ENCODE measurements around the gene TP63.

TP63 gene

GRCh38 chr3:189780546-189781270 is 149.5 kb downstream of the TP63 start:
- no peak for DNase-seq (ENCODE audit: low read depth)

- no peak for DNase-seq (ENCODE audit: low read depth)
These were observed 150.2 kb downstream of the TP63 start for GRCh38 chr3:189781415-189781814.

GRCh38 chr3:189786479-189787064 is 155.4 kb downstream of the TP63 start:
- DNase-seq (ENCODE audit: low read depth) = no peak

- DNase-seq (ENCODE audit: low read depth) = no peak
These were observed 156.0 kb downstream of the TP63 start for GRCh38 chr3:189787191-189787590.

GRCh38 chr3:189787632-189788031 is 156.4 kb downstream of the TP63 start:
- DNase-seq (ENCODE audit: low read depth) = no peak

GRCh38 chr3:189789432-189789831 is 158.2 kb downstream of the TP63 start:
- DNase-seq (ENCODE audit: low read depth) = no peak

- DNase-seq (ENCODE audit: low read depth) = no peak
These were observed 159.5 kb downstream of the TP63 start for GRCh38 chr3:189790658-189791057.

GRCh38 chr3:189792046-189792929 is 161.1 kb downstream of the TP63 start:
- DNase-seq (ENCODE audit: low read depth) = no peak

- DNase-seq (ENCODE audit: low read depth) = no peak
These were observed 163.3 kb downstream of the TP63 start for GRCh38 chr3:189794518-189794917.

DNA sequence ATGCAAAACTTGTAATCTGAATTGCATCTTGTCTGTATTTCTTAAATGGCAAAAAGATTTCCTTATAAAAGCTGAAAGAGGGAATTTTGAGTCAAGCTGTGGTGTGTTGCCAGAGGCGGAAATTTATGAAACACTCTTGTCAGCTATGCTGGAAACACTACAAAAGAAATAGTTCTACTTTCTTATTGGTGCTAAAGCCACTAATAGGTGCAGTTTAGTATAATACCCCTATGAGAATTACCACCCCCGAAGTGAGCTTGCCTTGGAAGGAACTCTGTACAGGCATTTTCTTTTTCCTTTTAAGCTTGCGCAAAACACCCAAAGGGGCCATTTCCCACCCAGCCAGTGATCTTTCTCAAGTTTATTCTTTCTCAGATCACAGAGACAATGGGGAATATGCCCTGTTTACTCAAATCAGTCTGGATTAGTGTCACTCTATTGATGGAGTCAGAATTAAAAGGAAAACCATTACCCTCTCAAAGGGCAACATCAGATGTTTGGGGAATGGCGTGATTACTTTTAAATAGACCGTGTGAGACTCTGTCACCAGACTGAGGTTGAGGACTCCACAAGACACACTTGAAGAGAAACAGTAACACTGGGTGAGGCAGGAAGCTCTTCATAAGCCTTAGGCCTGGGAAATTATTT is 166.0 kb downstream of the TP63 start:
- DNase-seq (ENCODE audit: low read depth) = no peak

- DNase-seq (ENCODE audit: low read depth) = no peak
These were observed 168.2 kb downstream of the TP63 start for GRCh38 chr3:189799366-189799765.

- no peak for DNase-seq (ENCODE audit: low read depth)
These were observed 169.2 kb downstream of the TP63 start for GRCh38 chr3:189800436-189800835.

DNA sequence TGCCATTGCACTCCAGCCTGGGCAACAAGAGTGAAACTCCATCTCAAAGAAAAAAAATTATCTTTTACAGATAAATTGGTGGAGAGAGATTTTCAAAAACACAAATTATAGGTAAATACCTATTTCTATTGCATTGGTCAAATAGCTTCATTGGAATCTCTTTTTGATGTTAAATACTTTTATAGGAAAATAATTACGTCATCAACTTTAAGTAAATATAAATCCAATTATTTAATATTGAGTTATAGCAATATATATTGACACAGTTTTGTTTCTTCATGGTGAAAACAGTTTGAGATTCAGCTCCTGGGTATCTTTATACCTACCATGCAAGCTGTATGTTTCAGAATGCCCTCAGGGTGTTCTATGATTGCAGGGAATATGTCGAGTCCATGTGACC is 172.1 kb downstream of the TP63 start:
- no peak for DNase-seq (ENCODE audit: low read depth)

DNA sequence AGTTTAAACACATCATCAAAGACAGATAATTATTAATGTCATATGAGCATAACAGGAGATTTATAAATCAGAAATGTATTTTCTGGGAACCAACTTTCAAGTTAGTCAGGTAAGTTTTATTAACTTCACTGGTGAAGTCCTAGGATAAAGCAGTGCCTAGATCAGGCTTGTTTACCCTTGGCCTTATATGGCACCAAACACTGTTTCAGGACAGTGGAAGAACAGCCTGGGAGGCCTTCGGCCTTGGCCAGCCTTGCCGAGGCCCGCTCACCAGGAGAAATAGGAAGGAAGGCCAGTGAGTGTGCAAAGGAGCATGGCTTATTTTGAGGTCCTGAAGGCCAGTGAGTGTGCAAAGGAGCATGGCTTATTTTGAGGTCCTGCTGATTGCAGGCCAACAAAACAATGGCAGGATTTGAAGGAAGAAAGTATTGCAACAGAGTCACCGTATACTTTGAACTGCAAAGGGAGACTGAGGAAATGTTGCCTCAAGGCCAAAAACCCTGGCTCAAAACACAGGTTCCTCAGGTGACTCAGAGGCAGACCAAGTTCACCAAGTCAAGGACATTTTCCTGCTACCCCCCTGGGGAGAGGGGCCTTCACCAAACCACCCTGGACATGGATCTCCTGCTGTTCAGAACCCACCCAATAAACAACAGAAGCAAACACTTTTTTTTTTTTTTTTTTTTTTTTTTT is 174.3 kb downstream of the TP63 start:
- no peak for DNase-seq (ENCODE audit: low read depth)

DNA sequence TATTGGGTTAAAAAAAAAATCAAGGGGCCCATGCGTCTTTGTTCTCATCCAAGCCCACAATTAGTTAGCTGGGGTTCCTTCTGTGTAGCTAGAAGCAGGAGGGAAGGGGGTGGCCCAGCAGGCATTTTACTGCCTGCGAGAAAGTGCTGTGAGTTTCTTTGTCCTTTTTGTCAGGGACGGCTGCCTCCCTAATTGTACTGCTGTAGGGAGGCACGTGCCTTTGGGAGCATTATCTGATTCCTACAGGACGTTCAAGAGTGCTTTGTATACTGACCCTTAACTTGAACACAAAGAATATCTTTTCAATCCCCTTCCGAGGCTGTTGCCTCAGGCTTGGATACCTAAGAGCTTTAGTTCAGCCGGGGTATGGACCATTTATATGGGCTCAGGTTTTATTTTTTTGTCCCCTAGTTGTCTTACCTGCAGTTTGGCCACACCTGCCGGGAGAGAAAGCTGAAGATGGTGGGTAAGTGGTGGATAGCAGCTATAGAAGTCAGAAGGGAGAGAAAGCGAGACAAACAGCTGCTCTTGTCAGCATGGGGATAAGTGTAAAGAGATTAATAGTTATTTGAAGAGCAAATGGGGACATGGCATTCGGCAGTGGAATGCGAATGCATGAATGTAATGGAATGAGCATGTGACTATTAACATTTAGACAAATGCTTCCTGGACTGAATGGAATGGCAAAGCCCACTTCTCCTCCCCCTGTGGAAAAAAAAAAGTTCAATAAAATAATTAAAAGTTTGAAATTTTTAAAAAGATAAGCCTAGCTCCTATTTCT is 175.2 kb downstream of the TP63 start:
- no peak for DNase-seq (ENCODE audit: low read depth)

DNA sequence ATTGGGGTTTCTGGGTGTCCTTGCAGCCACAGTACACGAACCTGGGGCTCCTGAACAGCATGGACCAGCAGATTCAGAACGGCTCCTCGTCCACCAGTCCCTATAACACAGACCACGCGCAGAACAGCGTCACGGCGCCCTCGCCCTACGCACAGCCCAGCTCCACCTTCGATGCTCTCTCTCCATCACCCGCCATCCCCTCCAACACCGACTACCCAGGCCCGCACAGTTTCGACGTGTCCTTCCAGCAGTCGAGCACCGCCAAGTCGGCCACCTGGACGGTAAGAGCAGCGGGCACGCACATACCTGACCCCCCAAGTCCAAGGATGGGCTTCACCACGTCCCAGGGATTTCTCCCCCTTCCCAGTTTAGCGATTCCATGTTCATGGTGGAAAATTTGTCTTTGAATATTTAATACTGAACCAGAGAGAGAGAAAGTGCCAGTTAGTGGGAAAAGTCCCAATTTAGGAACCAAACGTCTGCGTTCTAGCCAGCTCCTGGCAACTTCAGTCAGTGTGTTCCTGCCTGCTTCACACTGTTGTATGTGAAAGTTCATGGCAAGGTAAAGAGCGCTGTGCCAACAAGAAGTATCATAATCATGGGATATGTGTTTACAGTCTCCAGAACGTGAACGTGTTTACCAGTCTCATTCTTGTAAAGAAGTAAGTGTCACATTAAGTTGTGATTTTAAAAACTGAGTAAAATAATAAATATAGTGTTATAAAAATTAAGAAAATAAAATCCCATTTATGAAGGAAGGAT is 177.2 kb downstream of the TP63 start:
- DNase-seq (ENCODE audit: low read depth) = no peak

DNA sequence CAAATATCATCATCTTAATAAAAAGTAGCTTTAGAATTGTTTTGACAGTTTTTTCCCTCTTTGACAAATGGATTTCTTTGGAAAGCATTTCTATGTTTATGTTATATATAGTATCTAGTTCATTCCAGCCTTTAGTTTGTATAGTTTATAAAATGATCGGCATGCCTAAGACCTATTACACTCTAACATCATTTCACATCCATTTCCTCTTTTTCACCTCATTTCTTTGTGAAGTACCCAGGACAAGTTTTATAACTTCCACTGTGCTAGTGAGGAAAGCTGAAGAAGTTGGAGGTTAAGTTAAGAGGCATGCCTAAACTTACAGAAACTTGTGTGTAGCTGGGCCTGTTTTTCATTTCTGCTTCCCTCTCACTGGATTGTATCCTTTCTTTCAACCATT is 178.4 kb downstream of the TP63 start:
- no peak for DNase-seq (ENCODE audit: low read depth)

DNA sequence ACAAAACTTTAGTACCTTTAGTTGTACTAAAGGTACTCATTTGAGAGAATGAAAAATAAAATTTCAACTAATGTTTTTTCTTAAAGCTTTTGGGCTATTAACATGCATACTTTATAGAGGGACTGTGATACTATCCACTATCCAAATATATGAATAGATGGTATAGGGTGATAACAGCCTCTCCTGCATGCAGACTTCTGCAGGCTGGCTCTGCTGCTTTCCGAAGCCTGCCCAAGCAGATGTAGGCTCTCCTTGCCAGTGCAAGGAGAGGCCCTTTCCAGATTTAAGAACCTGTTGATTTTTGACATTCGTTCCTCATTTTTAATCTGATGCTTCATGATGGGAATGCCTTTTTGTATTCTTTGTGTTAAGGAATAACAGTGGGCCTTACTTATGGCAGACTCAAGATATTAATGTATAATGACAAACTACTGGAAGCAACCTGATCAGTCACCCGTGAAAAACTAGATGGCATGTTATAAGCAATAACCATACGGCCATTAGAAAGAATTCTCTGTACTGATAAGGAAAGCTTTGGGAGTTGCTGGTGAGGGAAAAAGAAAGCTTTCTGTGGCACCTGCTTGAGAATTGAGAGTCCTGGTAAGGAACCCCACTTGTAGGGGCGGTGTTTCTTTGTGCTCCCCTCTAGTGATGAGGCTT is 181.7 kb downstream of the TP63 start:
- no peak for DNase-seq (ENCODE audit: low read depth)

DNA sequence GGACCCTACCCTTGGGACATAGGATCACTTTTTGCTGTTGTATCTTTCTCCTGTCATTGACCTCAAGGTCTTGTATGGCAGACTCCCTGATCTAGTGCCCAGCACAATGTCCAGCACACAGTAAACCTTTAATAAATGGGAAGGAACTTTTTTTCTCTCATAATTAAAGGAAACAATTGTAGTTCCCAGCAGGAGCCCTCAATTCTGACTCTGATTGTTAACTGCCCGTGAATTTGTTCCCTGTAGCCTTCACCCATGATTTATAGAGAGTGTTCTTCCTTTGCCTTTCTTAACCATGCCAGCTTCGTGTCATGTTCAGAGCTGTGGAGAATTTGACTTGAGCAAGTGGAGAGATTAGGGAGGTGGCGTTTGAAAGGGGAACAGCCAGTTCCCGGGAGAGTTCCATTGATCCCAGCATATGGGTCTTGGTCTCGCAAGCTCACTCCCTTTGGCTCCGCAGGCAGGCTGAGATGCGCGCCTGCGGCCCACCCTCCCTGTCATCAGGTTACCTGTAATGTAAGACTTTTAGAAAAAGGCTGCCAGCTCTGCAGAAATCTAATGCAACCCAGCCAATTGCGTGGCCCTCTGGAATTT is 182.6 kb downstream of the TP63 start:
- no peak for DNase-seq (ENCODE audit: low read depth)

- DNase-seq (ENCODE audit: low read depth) = no peak
These were observed 189.2 kb downstream of the TP63 start for GRCh38 chr3:189820365-189820720.

All from GM04504 (cell line).